Measurements from ENCODE around the gene TMEM132A. TPM values are rescaled to one million over a fixed set of nuclear protein-coding genes. Genes with fewer than 3 reads are reported as not detected.
"Not testable (repeated sequence)": the region's sequence is repeated elsewhere in the genome, so short reads cannot be mapped to it uniquely, and the experiment has no call there.

Gene TMEM132A
- total RNA-seq, 1 donor from 2014 or later: 18.5 TPM

DNA sequence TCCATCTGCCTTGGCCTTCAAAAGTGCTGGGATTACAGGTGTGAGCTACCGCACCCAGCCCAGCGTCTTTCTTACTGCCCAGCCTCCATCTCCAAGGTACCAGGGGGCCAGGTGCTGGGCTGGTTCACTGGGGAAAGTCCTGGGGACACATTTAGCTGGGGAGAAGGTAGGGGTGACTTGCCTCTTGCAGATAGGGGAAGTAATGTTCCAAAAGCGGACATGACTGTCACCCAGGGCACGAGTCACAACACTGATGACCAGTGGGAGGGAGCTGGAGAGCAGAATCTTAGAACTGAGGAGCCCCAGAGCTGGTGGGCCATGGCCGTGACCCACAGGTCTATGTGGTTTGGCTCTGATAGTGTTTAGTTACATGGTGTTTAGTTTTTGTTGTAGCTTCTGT is 30.2 kb downstream of the TMEM132A start:
- DNase-seq (ENCODE audit: low spot score): no peak

- DNase-seq (ENCODE audit: low spot score): no peak
These were observed 31.3 kb downstream of the TMEM132A start for GRCh38 chr11:60955571-60955970.

- DNase-seq (ENCODE audit: low spot score): no peak
These were observed 32.9 kb downstream of the TMEM132A start for GRCh38 chr11:60957188-60957587.

DNA sequence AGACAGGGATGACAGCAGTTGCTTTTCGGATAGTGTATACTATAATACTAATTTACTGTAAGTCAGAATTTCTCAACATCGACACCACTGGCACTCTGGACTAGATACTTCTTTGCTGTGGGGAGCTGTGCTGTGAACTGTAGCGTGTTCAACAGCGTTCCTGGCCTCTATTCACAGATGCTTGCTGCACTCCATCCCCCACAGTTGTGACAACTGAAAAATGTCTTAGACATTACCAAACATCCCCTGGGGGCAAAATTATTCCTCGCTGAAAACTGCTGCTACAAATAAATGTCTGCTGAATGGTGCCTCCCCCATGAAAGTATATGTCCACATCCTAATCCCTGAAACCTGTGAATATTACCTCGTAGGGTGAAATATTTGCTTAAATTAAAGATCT is 35.2 kb downstream of the TMEM132A start:
- DNase-seq (ENCODE audit: low spot score): no peak

DNA sequence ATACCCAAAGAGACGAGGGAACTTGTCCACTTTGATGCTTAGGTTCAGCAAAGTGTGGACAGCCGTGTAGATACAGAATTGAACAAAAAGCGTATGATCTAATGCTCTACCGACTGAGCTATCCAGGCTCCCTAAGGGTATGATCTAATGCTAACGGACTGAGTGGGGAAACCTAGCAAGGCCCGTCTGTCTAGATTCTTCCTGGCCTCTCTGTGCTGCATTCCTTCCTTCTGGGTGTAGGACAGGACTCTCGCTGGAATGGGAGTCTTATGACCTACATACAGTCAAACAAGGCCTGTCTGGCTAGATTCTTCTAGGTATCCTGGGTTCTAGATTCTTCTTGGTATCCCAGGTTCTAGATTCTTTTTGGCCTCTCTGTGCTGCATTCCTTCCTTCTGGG is 36.1 kb downstream of the TMEM132A start:
- DNase-seq (ENCODE audit: low spot score): no peak

- DNase-seq (ENCODE audit: low spot score): no peak
These were observed 40.5 kb downstream of the TMEM132A start for GRCh38 chr11:60964801-60965200.

GRCh38 chr11:60966890-60967289 is 42.6 kb downstream of the TMEM132A start:
- no peak for DNase-seq (ENCODE audit: low spot score)

- no peak for DNase-seq (ENCODE audit: low spot score)
These were observed 44.0 kb downstream of the TMEM132A start for GRCh38 chr11:60968223-60968622.

GRCh38 chr11:60970369-60970774 is 46.1 kb downstream of the TMEM132A start:
- peak; percentile 64 for DNase-seq (ENCODE audit: low spot score)

GRCh38 chr11:60970890-60971289 is 46.6 kb downstream of the TMEM132A start:
- DNase-seq (ENCODE audit: low spot score): no peak

- no peak for DNase-seq (ENCODE audit: low spot score)
These were observed 47.3 kb downstream of the TMEM132A start, which contains the start of gene CD6 for GRCh38 chr11:60971520-60971919. Gene CD6, plus strand, starts transcription at chr11:60971680. Its CDS starts 186 bp downstream, at chr11:60971866.

DNA sequence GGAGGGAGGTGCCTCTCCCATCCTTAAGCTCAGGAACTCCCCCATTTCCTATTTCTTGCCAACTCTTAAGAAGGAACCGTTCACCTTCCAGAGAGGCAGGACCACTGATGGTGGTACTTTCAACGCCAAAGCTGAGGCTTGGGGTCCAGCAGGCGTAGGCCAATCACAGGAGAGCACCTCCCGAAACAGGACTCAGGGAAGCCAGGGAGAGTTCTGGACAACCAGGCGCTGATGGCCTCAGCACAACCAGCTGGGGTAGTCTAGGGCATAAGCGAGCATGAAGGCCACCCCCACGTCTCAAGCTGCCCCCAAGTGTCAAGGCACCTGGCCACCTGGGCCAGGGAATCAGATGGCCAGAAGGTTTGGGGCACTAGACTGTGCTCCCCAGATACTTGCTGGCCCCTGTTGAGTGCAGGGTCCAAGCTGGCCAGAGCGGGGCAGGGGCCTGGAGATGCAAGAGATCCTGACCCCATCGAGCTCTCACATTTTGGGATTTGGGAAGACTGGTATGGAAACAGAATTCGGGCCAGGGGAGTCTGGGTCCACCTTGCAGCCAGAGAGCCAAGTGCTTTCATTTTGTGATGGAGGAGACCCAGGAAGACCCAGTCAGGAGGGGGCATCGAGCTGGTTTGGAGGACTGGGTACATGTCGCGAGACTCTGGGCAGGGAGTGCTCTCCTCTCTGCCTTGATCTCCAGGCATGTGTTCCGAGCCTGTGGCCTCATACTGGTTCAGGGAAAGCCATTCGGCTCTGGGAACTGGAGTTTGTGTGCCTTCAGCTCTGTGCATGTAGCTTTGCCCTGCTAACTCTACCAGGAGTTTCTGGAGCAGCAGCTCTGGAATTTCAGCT is 48.1 kb downstream of the TMEM132A start:
- DNase-seq (ENCODE audit: low spot score): no peak

DNA sequence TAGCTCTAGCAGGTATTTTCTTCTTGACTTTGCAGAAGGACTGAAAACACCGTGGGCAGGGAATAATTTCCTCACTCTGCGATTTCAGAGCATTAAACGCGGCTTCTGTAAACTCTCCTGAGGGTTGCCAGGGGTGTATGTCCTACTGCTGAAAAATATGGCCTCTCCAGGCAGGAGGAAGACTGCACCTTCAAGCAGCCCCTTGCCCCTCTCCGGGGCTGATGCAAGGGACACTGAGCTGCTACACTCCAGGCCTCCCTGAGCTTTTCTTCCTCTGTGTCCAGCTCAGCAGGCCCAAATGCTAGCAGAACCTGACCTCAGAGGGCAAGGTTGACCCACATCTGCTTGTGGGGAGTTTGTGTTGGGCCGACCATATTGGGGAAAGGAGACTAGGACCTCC is 49.4 kb downstream of the TMEM132A start:
- no peak for DNase-seq (ENCODE audit: low spot score)

GRCh38 chr11:60974316-60974715 is 50.1 kb downstream of the TMEM132A start:
- not testable (repeated sequence) for DNase-seq (ENCODE audit: low spot score)

DNA sequence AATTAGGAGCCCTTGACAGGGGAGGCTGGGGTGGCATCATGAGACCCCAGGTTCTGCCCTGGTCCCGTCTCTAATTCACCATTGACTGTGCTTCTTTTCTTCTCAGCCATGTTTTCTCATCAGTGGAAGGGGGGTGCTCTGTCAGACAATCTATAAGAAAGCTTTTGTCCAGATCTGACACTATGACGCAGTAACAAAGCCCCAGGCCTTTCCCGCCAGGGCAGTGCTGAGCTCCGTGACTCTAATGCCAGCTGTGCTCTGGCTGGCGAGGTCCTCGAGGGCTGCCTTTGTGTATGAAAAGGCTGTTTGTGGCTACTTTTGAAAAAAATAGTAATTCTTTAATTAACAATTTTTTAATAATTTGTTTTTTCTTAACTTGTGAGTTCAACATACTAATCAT is 50.5 kb downstream of the TMEM132A start:
- DNase-seq (ENCODE audit: low spot score): no peak

GRCh38 chr11:60977224-60977623 is 53.0 kb downstream of the TMEM132A start:
- no peak for DNase-seq (ENCODE audit: low spot score)

- DNase-seq (ENCODE audit: low spot score): no peak
These were observed 53.6 kb downstream of the TMEM132A start for GRCh38 chr11:60977836-60978235.

- no peak for DNase-seq (ENCODE audit: low spot score)
These were observed 54.5 kb downstream of the TMEM132A start for GRCh38 chr11:60978546-60979380.

GRCh38 chr11:60981515-60981914 is 57.3 kb downstream of the TMEM132A start:
- DNase-seq (ENCODE audit: low spot score): no peak

DNA sequence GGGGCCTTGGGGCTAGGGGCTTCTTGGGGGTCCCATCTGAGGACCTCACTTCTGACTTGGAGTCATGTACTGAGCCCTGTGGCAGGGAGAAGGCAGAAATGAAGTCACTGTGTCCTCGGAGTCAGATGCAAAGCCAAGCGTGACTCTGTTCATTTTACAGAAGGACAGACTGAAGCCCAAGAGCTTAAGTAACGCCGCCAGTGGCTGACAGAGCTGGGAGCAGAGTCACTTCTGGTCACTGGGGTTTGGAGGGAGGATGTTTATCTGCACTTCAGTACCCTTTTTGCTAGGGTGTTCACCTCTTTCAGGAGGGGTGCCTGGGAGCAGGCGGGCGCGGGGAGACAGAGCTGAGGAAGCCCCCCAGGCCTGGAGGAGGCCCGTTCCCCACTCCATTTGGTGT is 57.9 kb downstream of the TMEM132A start:
- no peak for DNase-seq (ENCODE audit: low spot score)

- DNase-seq (ENCODE audit: low spot score): no peak
These were observed 59.9 kb downstream of the TMEM132A start for GRCh38 chr11:60984149-60984548.

GRCh38 chr11:60984636-60985035 is 60.4 kb downstream of the TMEM132A start:
- DNase-seq (ENCODE audit: low spot score): no peak

- no peak for DNase-seq (ENCODE audit: low spot score)
These were observed 61.2 kb downstream of the TMEM132A start for GRCh38 chr11:60985501-60985900.

Data from mucosa of gallbladder (tissue), 1 donor.